CD4-positive, alpha-beta memory T cell (primary cell): Measurements from ENCODE around the gene MED27. TPM values are rescaled to one million over a fixed set of nuclear protein-coding genes. Genes with fewer than 3 reads are reported as not detected.

Experiments
- CTCF ChIA-PET: fragments of 350-600 bp; sonication (Branson Sonifier 250); formaldehyde crosslinking; loops from one replicate; lab custom pipeline; 2021; ENCODE audit warnings: inconsistent platforms; ENCODE audit not compliant: partially characterized antibody; lab: Charles Lee
- POLR2A ChIA-PET: fragments of 350-600 bp; sonication (Branson Sonifier 250); formaldehyde crosslinking; loops from one replicate; lab custom pipeline; 2021; ENCODE audit not compliant: partially characterized antibody; lab: Charles Lee
- DNase-seq, 5 donors: peaks; one replicate each; pipeline versions ENCODE4 v3.0.0 to v3.0.0-alpha.2; 2020 to 2022; ENCODE audit warnings: mixed read lengths in 1 of 5
- H3K27ac ChIP-seq: one replicate; pipeline ENCODE4 v1.7.0; 2013; ENCODE audit warnings: low read depth, low read length
- H3K27me3 ChIP-seq: 2 replicates; pipeline ENCODE4 v1.7.0; 2013; ENCODE audit warnings: mild to moderate bottlenecking, low read length, moderate library complexity; ENCODE audit not compliant: insufficient read depth
- H3K36me3 ChIP-seq: 2 replicates; pipeline ENCODE4 v1.7.0; 2013; ENCODE audit warnings: mild to moderate bottlenecking, low read length, moderate library complexity; ENCODE audit not compliant: insufficient read depth
- H3K4me1 ChIP-seq: 2 replicates; pipeline ENCODE4 v1.7.0; 2013; ENCODE audit warnings: mild to moderate bottlenecking, low read length, moderate library complexity; ENCODE audit not compliant: insufficient read depth
- H3K4me3 ChIP-seq, 2 donors: one replicate each; pipeline ENCODE4 v1.7.0; 2013; ENCODE audit warnings: low read length in 2 of 2, mild to moderate bottlenecking in 1 of 2
- H3K9me3 ChIP-seq, 2 donors: one replicate each; pipeline ENCODE4 v1.7.0; 2013; ENCODE audit warnings: low read length in 2 of 2, control low read depth in 1 of 2; ENCODE audit not compliant: control insufficient read depth in 1 of 2
- H3K27ac Mint-ChIP-seq, 7 donors: one replicate each; pipeline ENCODE4 v1.8.0; 2020 to 2021; ENCODE audit warnings: mixed read lengths in 7 of 7, mild to moderate bottlenecking in 6 of 7, inconsistent platforms in 3 of 7, moderate library complexity in 3 of 7
- H3K27me3 Mint-ChIP-seq, 2 donors: one replicate each; pipeline ENCODE4 v1.8.0; 2020 to 2021; ENCODE audit warnings: mixed read lengths in 2 of 2
- H3K36me3 Mint-ChIP-seq, 2 donors: one replicate each; pipeline ENCODE4 v1.8.0; 2020 to 2021; ENCODE audit warnings: mixed read lengths in 2 of 2, inconsistent platforms in 1 of 2, mild to moderate bottlenecking in 1 of 2
- H3K4me1 Mint-ChIP-seq, 4 donors: one replicate each; pipeline ENCODE4 v1.8.0; 2020 to 2021; ENCODE audit warnings: mixed read lengths in 4 of 4, mild to moderate bottlenecking in 1 of 4
- H3K4me3 Mint-ChIP-seq, 8 donors: one replicate each; pipeline ENCODE4 v1.8.0; 2020 to 2021; ENCODE audit warnings: mixed read lengths in 8 of 8, mild to moderate bottlenecking in 7 of 8, moderate library complexity in 6 of 8, inconsistent platforms in 3 of 8
- H3K9me3 Mint-ChIP-seq, 8 donors: one replicate each; pipeline ENCODE4 v1.8.0; 2020 to 2021; ENCODE audit warnings: mixed read lengths in 8 of 8, mild to moderate bottlenecking in 5 of 8, inconsistent platforms in 3 of 8, moderate library complexity in 1 of 8
- intact Hi-C: fragments of 100-400 bp; cut with micrococcal nuclease; formaldehyde crosslinking; loops from one replicate; pipeline ENCODE4 v1.15.1; 2023
- polyA plus RNA-seq, 2 donors: library from polyadenylated mRNA; unstranded; fragments of 300-500 nt; fragmentation: Illumina TruSeq; gene quantifications; one replicate each; pipeline ENCODE4 v1.2.3, GENCODE V29; 2021
- total RNA-seq, 2 experiments: library from RNA; stranded (reverse); gene quantifications; one replicate each; pipeline ENCODE4 v1.2.3, GENCODE V29; 2021

Gene MED27
- total and polyA plus RNA-seq, 4 experiments from 2014 or later, result 15.6 to 57.7 (median 29.3) TPM

GRCh38 chr9:131917009-131917408 lies 162.7 kb downstream of the MED27 start:
- ChIA-PET POLR2A (no interaction called here), CTCF (no interaction called here)
- Mint-ChIP-seq H3K4me1 (peaks cover 3 to 13% (median 8%) of the 10 kb centered on the region in 4 donors), H3K9me3 (no peaks in the 10 kb centered on the region), H3K27me3 (no peaks in the 10 kb centered on the region), H3K27ac (no peak overlapping the region), H3K4me3 (no peak overlapping the region), H3K36me3 (peaks cover 1 to 28% of the 10 kb centered on the region in 2 donors)
- Histone ChIP-seq H3K4me3 (no peak overlapping the region), H3K36me3 (no peaks in the 10 kb centered on the region), H3K27me3 (no peaks in the 10 kb centered on the region), H3K9me3 (no peaks in the 10 kb centered on the region), H3K4me1 (no peaks in the 10 kb centered on the region), H3K27ac (no peak overlapping the region)
- DNase-seq, result no peak
- intact Hi-C loops, result no loop called here

GRCh38 chr9:131915181-131915580 lies 164.5 kb downstream of the MED27 start:
- no peaks in the 10 kb centered on the region for H3K27me3 ChIP-seq
- Mint-ChIP-seq H3K27ac (no peak overlapping the region), H3K4me1 (peaks cover 0 to 13% (median 4%) of the 10 kb centered on the region in 4 donors), H3K4me3 (no peak overlapping the region), H3K36me3 (peaks cover 1 to 13% of the 10 kb centered on the region in 2 donors), H3K27me3 (no peaks in the 10 kb centered on the region), H3K9me3 (no peaks in the 10 kb centered on the region)
- intact Hi-C loops, result no loop called here
- H3K36me3 ChIP-seq, result no peaks in the 10 kb centered on the region
- no peak overlapping the region for H3K4me3 ChIP-seq
- DNase-seq, result no peak
- ChIA-PET CTCF (no interaction called here), POLR2A (no interaction called here)
- H3K27ac ChIP-seq, result no peak overlapping the region
- no peaks in the 10 kb centered on the region for H3K4me1 ChIP-seq
- no peaks in the 10 kb centered on the region for H3K9me3 ChIP-seq

- CTCF ChIA-PET, result no interaction called here
- DNase-seq, result no peak
- Histone ChIP-seq H3K27me3 (no peaks in the 10 kb centered on the region), H3K4me3 (no peak overlapping the region), H3K4me1 (no peaks in the 10 kb centered on the region), H3K36me3 (no peaks in the 10 kb centered on the region), H3K27ac (no peak overlapping the region), H3K9me3 (no peaks in the 10 kb centered on the region)
- intact Hi-C loops, result no loop called here
- Mint-ChIP-seq H3K36me3 (peaks cover 1 to 12% of the 10 kb centered on the region in 2 donors), H3K27ac (no peak overlapping the region), H3K9me3 (no peaks in the 10 kb centered on the region), H3K27me3 (no peaks in the 10 kb centered on the region), H3K4me1 (peaks cover 0 to 13% (median 3%) of the 10 kb centered on the region in 4 donors), H3K4me3 (no peak overlapping the region)
- POLR2A ChIA-PET, result no interaction called here
Measured at GRCh38 chr9:131912671-131913070, 167.0 kb downstream of the MED27 start.

- POLR2A ChIA-PET, result no interaction called here
- no peak overlapping the region for H3K4me3 Mint-ChIP-seq
- peaks cover 0 to 8% (median 1%) of the 10 kb centered on the region in 4 donors for H3K4me1 Mint-ChIP-seq
- no peaks in the 10 kb centered on the region for H3K27me3 Mint-ChIP-seq
- CTCF ChIA-PET, result no interaction called here
- Histone ChIP-seq H3K27me3 (no peaks in the 10 kb centered on the region), H3K9me3 (no peaks in the 10 kb centered on the region), H3K27ac (no peak overlapping the region), H3K4me1 (no peaks in the 10 kb centered on the region), H3K4me3 (no peak overlapping the region), H3K36me3 (no peaks in the 10 kb centered on the region)
- H3K9me3 Mint-ChIP-seq, result no peaks in the 10 kb centered on the region
- intact Hi-C loops, result no loop called here
- DNase-seq, result no peak
- peaks cover under 1 to 12% of the 10 kb centered on the region in 2 donors for H3K36me3 Mint-ChIP-seq
- no peak overlapping the region for H3K27ac Mint-ChIP-seq
Measured at GRCh38 chr9:131912069-131912468, 167.6 kb downstream of the MED27 start.

- Histone ChIP-seq H3K36me3 (no peaks in the 10 kb centered on the region), H3K4me1 (no peaks in the 10 kb centered on the region), H3K27me3 (no peaks in the 10 kb centered on the region), H3K27ac (no peak overlapping the region), H3K9me3 (no peaks in the 10 kb centered on the region), H3K4me3 (no peak overlapping the region)
- H3K27ac Mint-ChIP-seq, result no peak overlapping the region
- peaks cover 5 to 21% of the 10 kb centered on the region in 2 donors for H3K36me3 Mint-ChIP-seq
- no peaks in the 10 kb centered on the region for H3K9me3 Mint-ChIP-seq
- H3K4me3 Mint-ChIP-seq, result no peak overlapping the region
- intact Hi-C loops, result no loop called here
- no peak for DNase-seq
- ChIA-PET POLR2A (no interaction called here), CTCF (no interaction called here)
- no peaks in the 10 kb centered on the region for H3K27me3 Mint-ChIP-seq
- H3K4me1 Mint-ChIP-seq, result peaks cover 0 to 5% (median 1%) of the 10 kb centered on the region in 4 donors
Measured at GRCh38 chr9:131910572-131910971, 169.1 kb downstream of the MED27 start.

GRCh38 chr9:131905144-131905543 lies 174.5 kb downstream of the MED27 start:
- H3K4me1 Mint-ChIP-seq, result peaks cover 0 to 2% (median under 1%) of the 10 kb centered on the region in 4 donors
- H3K27ac ChIP-seq, result no peak overlapping the region
- H3K4me3 ChIP-seq, result no peak overlapping the region
- no peaks in the 10 kb centered on the region for H3K4me1 ChIP-seq
- no peak overlapping the region for H3K27ac Mint-ChIP-seq
- no peaks in the 10 kb centered on the region for H3K27me3 Mint-ChIP-seq
- ChIA-PET POLR2A (no interaction called here), CTCF (no interaction called here)
- no peak for DNase-seq
- no peaks in the 10 kb centered on the region for H3K9me3 ChIP-seq
- intact Hi-C loops, result no loop called here
- H3K27me3 ChIP-seq, result no peaks in the 10 kb centered on the region
- no peaks in the 10 kb centered on the region for H3K9me3 Mint-ChIP-seq
- H3K4me3 Mint-ChIP-seq, result no peak overlapping the region
- H3K36me3 Mint-ChIP-seq, result peaks cover 14 to 21% of the 10 kb centered on the region in 2 donors
- no peaks in the 10 kb centered on the region for H3K36me3 ChIP-seq

- no peak overlapping the region for H3K4me3 Mint-ChIP-seq
- no peak overlapping the region for H3K27ac ChIP-seq
- intact Hi-C loops, result no loop called here
- H3K9me3 Mint-ChIP-seq, result peaks cover 0 to 2% (median 0%) of the 10 kb centered on the region in 8 donors
- peaks cover 0 to 3% (median under 1%) of the 10 kb centered on the region in 4 donors for H3K4me1 Mint-ChIP-seq
- DNase-seq, result no peak
- H3K4me1 ChIP-seq, result no peaks in the 10 kb centered on the region
- no peaks in the 10 kb centered on the region for H3K36me3 ChIP-seq
- no peaks in the 10 kb centered on the region for H3K9me3 ChIP-seq
- H3K36me3 Mint-ChIP-seq, result peaks cover 10 to 11% of the 10 kb centered on the region in 2 donors
- ChIA-PET CTCF (no interaction called here), POLR2A (no interaction called here)
- H3K27ac Mint-ChIP-seq, result peak overlapping the region in 1 of 7 donors; percentile 13
- H3K4me3 ChIP-seq, result no peak overlapping the region
- H3K27me3 Mint-ChIP-seq, result no peaks in the 10 kb centered on the region
- no peaks in the 10 kb centered on the region for H3K27me3 ChIP-seq
Measured at GRCh38 chr9:131899296-131900228, 180.1 kb downstream of the MED27 start.
